ENCODE measurements around the gene CDC6. TPM values are rescaled to one million over a fixed set of nuclear protein-coding genes. Genes with fewer than 3 reads are reported as not detected.
A peak's percentile ranks its signal among the peaks of the same experiment; 100 is the strongest.

Gene CDC6
- total RNA-seq, 1 donor from 2014 or later = 4.7 TPM

DNA sequence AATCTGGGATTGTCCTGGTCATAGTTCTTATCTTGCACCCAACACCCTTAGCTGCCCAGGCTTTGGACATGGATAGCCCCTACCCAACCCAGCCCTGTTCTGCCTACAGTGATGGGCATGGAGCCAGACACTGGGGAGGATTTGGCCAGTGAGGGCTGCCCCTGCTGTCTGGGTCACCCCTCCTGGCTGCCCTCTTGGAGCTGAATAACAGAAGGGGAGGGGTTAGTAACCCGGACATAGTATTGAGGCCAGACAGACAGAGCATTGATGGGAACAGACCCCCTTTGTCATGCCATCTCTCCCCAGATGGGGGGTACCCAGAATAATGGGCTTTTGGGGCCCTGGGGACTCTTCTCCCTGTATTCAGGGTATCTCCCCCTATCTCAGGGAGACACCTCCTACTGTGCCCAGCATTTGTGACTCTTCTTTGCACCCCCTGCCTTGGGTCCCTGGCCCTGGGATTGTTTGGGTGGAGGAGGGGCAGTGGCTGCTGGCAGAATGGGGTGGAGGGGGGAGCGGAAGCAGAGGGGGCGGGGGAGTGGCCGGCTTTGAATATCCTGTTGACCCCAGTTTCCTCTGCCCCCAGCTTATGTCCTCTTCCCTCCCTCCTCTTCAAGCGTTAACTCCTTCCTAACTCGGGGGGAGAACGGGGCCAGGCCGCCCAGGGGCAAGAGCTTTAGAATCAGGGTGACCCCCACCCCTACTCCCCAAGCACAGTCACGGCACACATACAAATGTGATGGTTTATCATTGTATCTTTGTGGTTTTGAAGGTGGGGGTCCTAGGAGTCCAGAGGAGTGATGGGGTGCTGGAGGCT, 59.8 kb downstream of the CDC6 start:
- H3K27me3 Mint-ChIP-seq (ENCODE audit: unreplicated experiment) = peaks cover 28% of the 10 kb centered on the region
- H3K9me3 Mint-ChIP-seq (ENCODE audit: unreplicated experiment) = peaks cover 22% of the 10 kb centered on the region
- peaks cover 43% of the 10 kb centered on the region for H3K4me1 Mint-ChIP-seq (ENCODE audit: low read depth, unreplicated experiment)
- H3K36me3 Mint-ChIP-seq (ENCODE audit: unreplicated experiment) = peaks cover 3% of the 10 kb centered on the region
- no peak overlapping the region for H3K27ac Mint-ChIP-seq (ENCODE audit: unreplicated experiment)
- no peak overlapping the region for H3K4me3 Mint-ChIP-seq (ENCODE audit: unreplicated experiment)
- TF ChIP-seq, protein P1, sequence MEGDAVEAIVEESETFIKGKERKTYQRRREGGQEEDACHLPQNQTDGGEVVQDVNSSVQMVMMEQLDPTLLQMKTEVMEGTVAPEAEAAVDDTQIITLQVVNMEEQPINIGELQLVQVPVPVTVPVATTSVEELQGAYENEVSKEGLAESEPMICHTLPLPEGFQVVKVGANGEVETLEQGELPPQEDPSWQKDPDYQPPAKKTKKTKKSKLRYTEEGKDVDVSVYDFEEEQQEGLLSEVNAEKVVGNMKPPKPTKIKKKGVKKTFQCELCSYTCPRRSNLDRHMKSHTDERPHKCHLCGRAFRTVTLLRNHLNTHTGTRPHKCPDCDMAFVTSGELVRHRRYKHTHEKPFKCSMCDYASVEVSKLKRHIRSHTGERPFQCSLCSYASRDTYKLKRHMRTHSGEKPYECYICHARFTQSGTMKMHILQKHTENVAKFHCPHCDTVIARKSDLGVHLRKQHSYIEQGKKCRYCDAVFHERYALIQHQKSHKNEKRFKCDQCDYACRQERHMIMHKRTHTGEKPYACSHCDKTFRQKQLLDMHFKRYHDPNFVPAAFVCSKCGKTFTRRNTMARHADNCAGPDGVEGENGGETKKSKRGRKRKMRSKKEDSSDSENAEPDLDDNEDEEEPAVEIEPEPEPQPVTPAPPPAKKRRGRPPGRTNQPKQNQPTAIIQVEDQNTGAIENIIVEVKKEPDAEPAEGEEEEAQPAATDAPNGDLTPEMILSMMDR (IDR thresholded peaks at IDR 0.05; ENCODE audit: partially characterized antibody, unreplicated experiment) = no peak
- no peak for DNase-seq

DNA sequence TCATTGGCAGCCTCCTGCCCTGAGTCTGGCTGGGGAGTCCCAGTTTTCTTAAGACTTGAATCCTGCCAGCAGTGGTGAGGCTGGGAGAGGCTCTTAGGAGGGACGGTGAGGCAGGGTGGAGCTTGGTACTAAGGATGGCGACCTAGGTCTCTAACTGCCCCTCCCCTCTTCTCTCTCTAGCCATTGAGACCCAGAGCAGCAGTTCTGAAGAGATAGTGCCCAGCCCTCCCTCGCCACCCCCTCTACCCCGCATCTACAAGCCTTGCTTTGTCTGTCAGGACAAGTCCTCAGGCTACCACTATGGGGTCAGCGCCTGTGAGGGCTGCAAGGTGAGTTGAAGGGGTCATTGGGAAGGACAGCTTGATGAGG, 60.4 kb downstream of the CDC6 start:
- Mint-ChIP-seq H3K27me3 (ENCODE audit: unreplicated experiment) (peaks cover 27% of the 10 kb centered on the region), H3K4me1 (ENCODE audit: low read depth, unreplicated experiment) (peaks cover 41% of the 10 kb centered on the region), H3K36me3 (ENCODE audit: unreplicated experiment) (peaks cover 3% of the 10 kb centered on the region), H3K27ac (ENCODE audit: unreplicated experiment) (no peak overlapping the region), H3K9me3 (ENCODE audit: unreplicated experiment) (peaks cover 21% of the 10 kb centered on the region), H3K4me3 (ENCODE audit: unreplicated experiment) (no peak overlapping the region)
- TF ChIP-seq, protein P1 (IDR thresholded peaks at IDR 0.05; ENCODE audit: partially characterized antibody, unreplicated experiment) = no peak
- no peak for DNase-seq

DNA sequence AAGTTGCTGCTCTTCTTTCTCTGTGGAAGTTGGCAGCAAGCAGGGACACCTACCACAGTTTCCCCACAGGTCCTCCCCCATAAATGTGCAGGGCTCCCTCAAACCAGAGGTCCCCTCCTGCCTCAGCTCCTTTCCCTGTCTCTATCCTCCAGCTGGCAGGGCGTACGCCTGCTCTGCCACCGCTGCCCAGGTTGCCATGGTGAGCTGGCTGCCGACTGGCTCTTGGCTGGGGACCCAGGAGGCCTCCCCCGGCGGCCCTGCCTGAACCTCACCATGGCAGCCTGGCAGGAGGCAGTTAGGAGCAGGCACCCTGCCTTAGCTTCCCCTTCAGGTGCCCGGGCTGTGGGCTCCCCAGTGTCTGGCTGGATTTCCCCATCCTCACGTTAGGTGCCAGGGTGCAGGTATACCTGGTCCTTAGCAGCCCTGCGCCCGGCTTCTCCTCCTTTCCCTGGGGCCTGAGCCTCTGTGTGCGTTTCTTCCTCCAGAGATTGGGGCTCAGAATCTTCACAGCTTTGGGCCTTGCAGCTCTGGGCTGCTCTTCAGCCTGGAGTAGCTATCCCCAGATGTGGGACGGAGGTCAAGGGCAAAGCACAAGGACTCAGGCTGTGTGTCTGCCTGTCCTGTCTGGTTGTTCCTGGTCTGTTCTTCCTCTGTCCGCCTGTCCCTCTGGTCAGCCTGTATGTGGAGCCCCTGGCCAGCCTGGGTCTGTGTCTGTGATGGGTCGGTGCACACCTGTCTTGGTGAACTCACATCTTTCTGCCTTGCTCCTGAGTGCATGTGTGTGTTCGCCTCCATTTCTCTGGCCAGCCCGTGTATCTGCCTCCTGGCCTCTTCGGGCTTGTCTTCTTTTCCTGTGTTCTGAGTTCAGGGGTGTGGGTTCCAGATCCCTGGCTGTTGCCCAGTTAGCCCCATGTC, 61.1 kb downstream of the CDC6 start:
- Mint-ChIP-seq H3K36me3 (ENCODE audit: unreplicated experiment) (peaks cover 3% of the 10 kb centered on the region), H3K4me1 (ENCODE audit: low read depth, unreplicated experiment) (peaks cover 40% of the 10 kb centered on the region), H3K27ac (ENCODE audit: unreplicated experiment) (no peak overlapping the region), H3K27me3 (ENCODE audit: unreplicated experiment) (peaks cover 27% of the 10 kb centered on the region), H3K4me3 (ENCODE audit: unreplicated experiment) (peak overlapping the region; percentile 27), H3K9me3 (ENCODE audit: unreplicated experiment) (peaks cover 19% of the 10 kb centered on the region)
- TF ChIP-seq, protein P1 (IDR thresholded peaks at IDR 0.05; ENCODE audit: partially characterized antibody, unreplicated experiment) = no peak
- DNase-seq = no peak

DNA sequence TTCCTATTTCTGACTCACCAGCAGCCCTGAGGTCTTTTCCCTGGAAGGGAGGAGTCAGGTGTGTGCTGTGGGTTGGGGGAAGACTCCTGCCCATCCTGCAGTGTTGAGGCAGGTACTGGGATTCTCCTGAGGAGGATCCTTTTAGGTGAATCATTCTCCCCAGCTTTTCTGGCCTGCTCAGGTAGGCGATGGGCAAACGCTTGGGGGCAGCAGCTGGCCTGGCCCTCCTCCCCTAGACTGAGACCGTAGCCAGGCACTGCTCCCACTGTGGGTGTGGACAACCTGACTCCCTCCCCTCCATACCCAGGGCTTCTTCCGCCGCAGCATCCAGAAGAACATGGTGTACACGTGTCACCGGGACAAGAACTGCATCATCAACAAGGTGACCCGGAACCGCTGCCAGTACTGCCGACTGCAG, 61.8 kb downstream of the CDC6 start:
- Mint-ChIP-seq H3K4me3 (ENCODE audit: unreplicated experiment) (peak overlapping the region; percentile 72), H3K27ac (ENCODE audit: unreplicated experiment) (peak overlapping the region; percentile 96), H3K36me3 (ENCODE audit: unreplicated experiment) (peaks cover 3% of the 10 kb centered on the region), H3K9me3 (ENCODE audit: unreplicated experiment) (peaks cover 19% of the 10 kb centered on the region), H3K27me3 (ENCODE audit: unreplicated experiment) (peaks cover 27% of the 10 kb centered on the region), H3K4me1 (ENCODE audit: low read depth, unreplicated experiment) (peaks cover 40% of the 10 kb centered on the region)
- no peak for DNase-seq
- TF ChIP-seq, protein P1 (IDR thresholded peaks at IDR 0.05; ENCODE audit: partially characterized antibody, unreplicated experiment) = no peak
